8988T (cell line): ENCODE results near the gene FLT3.
"Not testable (repeated sequence)": the region's sequence is repeated elsewhere in the genome, so short reads cannot be mapped to it uniquely, and the experiment has no call there.

Experiments
- DNase-seq: peaks from one replicate; pipeline ENCODE4 v3.0.0; 2011

The FLT3 gene

GRCh38 chr13:28043224-28043623 is 57.2 kb downstream of the FLT3 start:
- DNase-seq: no peak

GRCh38 chr13:28041501-28041900 is 58.9 kb downstream of the FLT3 start:
- DNase-seq: no peak

GRCh38 chr13:28041031-28041461 is 59.3 kb downstream of the FLT3 start:
- no peak for DNase-seq

- no peak for DNase-seq
Measured at GRCh38 chr13:28037399-28037798, 63.0 kb downstream of the FLT3 start.

- DNase-seq: no peak
Measured at GRCh38 chr13:28035146-28035782, 65.1 kb downstream of the FLT3 start.

GRCh38 chr13:28033894-28034655 is 66.3 kb downstream of the FLT3 start:
- DNase-seq: no peak

GRCh38 chr13:28032438-28032837 is 67.9 kb downstream of the FLT3 start:
- not testable (repeated sequence) for DNase-seq

- no peak for DNase-seq
Measured at GRCh38 chr13:28031896-28032288, 68.5 kb downstream of the FLT3 start.

GRCh38 chr13:28031220-28031895 is 69.0 kb downstream of the FLT3 start:
- DNase-seq: no peak

- DNase-seq: no peak
Measured at GRCh38 chr13:28027607-28028364, 72.6 kb downstream of the FLT3 start.

- no peak for DNase-seq
Measured at GRCh38 chr13:28027071-28027470, 73.3 kb downstream of the FLT3 start.

- DNase-seq: no peak
Measured at GRCh38 chr13:28026508-28026907, 73.9 kb downstream of the FLT3 start.

GRCh38 chr13:28022848-28023518 is 77.4 kb downstream of the FLT3 start:
- no peak for DNase-seq

- DNase-seq: no peak
Measured at GRCh38 chr13:28014301-28014700, 86.1 kb downstream of the FLT3 start.

GRCh38 chr13:28013482-28013881 is 86.9 kb downstream of the FLT3 start:
- no peak for DNase-seq

GRCh38 chr13:28012896-28013295 is 87.5 kb downstream of the FLT3 start:
- DNase-seq: no peak

- no peak for DNase-seq
Measured at GRCh38 chr13:28012383-28012782, 88.0 kb downstream of the FLT3 start.

GRCh38 chr13:28010046-28010445 is 90.3 kb downstream of the FLT3 start:
- no peak for DNase-seq

GRCh38 chr13:28005016-28005415 is 95.4 kb downstream of the FLT3 start:
- not testable (repeated sequence) for DNase-seq

GRCh38 chr13:28002886-28003698 is 97.3 kb downstream of the FLT3 start:
- no peak for DNase-seq

GRCh38 chr13:28001837-28002473 is 98.4 kb downstream of the FLT3 start:
- DNase-seq: no peak
